Measurements from ENCODE around the gene SLC17A2. TPM values are rescaled to one million over a fixed set of nuclear protein-coding genes. Genes with fewer than 3 reads are reported as not detected.

Gene SLC17A2
- total and polyA plus RNA-seq, 2 of the 13 experiments (the other 11 are each of a cell fraction or from before 2014, with no cell fraction given) = 11.2 to 32.4 TPM

DNA sequence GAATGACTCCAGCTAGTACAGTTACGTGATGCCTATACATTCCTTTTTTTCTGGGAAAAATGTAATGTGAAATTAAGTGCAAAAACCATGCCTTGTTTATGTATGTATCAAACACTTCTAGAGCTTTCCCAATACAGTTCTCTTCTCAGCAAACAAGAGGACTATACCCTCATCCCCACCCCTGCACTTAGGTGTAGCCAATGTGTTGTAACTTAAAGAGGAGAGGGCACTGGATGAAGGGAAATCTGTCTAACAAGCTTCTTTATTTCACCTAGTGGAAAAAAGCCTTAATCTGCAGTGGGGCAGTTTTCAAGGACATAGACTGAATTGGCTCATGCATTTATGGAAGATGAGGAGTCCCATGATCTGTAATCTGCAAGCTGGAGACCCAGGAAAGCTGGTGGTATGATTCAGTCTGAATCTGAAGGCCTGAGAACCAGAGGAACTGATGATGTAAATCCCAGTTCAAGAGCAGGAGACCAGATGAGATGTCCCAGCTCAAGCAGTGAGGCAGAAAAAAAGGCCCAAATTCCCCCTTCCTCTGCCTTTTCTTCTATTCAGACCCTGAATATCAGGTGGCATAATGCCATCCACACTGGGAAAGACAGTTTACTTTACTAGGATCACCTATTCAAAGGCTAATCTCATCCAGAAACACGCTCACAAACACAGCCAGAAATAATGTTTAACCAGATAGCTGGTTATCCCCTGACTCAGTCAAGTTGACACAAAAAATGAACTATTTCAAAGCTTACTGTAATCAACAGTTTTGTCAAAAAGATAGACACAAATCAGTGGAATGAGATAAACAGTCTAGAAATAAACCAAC is 30.7 kb downstream of the SLC17A2 start (continued):
- TF ChIP-seq, protein P1, sequence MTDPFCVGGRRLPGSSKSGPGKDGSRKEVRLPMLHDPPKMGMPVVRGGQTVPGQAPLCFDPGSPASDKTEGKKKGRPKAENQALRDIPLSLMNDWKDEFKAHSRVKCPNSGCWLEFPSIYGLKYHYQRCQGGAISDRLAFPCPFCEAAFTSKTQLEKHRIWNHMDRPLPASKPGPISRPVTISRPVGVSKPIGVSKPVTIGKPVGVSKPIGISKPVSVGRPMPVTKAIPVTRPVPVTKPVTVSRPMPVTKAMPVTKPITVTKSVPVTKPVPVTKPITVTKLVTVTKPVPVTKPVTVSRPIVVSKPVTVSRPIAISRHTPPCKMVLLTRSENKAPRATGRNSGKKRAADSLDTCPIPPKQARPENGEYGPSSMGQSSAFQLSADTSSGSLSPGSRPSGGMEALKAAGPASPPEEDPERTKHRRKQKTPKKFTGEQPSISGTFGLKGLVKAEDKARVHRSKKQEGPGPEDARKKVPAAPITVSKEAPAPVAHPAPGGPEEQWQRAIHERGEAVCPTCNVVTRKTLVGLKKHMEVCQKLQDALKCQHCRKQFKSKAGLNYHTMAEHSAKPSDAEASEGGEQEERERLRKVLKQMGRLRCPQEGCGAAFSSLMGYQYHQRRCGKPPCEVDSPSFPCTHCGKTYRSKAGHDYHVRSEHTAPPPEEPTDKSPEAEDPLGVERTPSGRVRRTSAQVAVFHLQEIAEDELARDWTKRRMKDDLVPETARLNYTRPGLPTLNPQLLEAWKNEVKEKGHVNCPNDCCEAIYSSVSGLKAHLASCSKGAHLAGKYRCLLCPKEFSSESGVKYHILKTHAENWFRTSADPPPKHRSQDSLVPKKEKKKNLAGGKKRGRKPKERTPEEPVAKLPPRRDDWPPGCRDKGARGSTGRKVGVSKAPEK (CRISPR knock-in tag; IDR thresholded peaks at IDR 0.05; ENCODE audit: borderline replicate concordance) = 0 out of 2 replicates have a peak, but pooled peaks have one; percentile 25
- no peak for TF ChIP-seq ZNF703 (CRISPR knock-in tag; IDR thresholded peaks at IDR 0.05; ENCODE audit: borderline replicate concordance)
- TF ChIP-seq, protein P2, sequence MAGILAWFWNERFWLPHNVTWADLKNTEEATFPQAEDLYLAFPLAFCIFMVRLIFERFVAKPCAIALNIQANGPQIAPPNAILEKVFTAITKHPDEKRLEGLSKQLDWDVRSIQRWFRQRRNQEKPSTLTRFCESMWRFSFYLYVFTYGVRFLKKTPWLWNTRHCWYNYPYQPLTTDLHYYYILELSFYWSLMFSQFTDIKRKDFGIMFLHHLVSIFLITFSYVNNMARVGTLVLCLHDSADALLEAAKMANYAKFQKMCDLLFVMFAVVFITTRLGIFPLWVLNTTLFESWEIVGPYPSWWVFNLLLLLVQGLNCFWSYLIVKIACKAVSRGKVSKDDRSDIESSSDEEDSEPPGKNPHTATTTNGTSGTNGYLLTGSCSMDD (CRISPR knock-in tag; IDR thresholded peaks at IDR 0.05) = no peak
- no peak for TF ChIP-seq AGO1 (IDR thresholded peaks at IDR 0.05; ENCODE audit: low read depth, low read length, poor library complexity, severe bottlenecking)
- 0 out of 2 replicates have a peak, but pooled peaks have one; percentile 29 for TF ChIP-seq ZNF772 (CRISPR knock-in tag; IDR thresholded peaks at IDR 0.05)
- TF ChIP-seq SAP130 (CRISPR knock-in tag; IDR thresholded peaks at IDR 0.05; ENCODE audit: low read depth) = peak; percentile 83
- 0 out of 2 replicates have a peak, but pooled peaks have one; percentile 21 for TF ChIP-seq NR2F2 (IDR thresholded peaks at IDR 0.05; ENCODE audit: borderline replicate concordance, low read depth)
- TF ChIP-seq SOX13 (IDR thresholded peaks at IDR 0.05) = no peak
- peak in 1 of 2 experiments; percentile 81; a peak in 2 of 4 replicates for TF ChIP-seq SOX13 (CRISPR knock-in tag; conservative IDR thresholded peaks at IDR 0.05 in 1 of 2, IDR thresholded peaks at IDR 0.05 in 1 of 2)
- TF ChIP-seq, protein P3, sequence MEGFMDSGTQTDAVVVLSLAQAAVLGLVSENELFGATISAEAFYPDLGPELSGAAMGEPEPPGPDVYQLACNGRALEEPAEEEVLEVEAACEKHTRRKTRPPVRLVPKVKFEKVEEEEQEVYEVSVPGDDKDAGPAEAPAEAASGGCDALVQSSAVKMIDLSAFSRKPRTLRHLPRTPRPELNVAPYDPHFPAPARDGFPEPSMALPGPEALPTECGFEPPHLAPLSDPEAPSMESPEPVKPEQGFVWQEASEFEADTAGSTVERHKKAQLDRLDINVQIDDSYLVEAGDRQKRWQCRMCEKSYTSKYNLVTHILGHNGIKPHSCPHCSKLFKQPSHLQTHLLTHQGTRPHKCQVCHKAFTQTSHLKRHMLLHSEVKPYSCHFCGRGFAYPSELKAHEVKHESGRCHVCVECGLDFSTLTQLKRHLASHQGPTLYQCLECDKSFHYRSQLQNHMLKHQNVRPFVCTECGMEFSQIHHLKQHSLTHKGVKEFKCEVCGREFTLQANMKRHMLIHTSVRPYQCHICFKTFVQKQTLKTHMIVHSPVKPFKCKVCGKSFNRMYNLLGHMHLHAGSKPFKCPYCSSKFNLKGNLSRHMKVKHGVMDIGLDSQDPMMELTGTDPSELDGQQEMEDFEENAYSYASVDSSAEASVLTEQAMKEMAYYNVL (CRISPR knock-in tag; IDR thresholded peaks at IDR 0.05; ENCODE audit: borderline replicate concordance) = peak; percentile 72; the same call in 1 of the 2 replicates
- TF ChIP-seq ZNF263 (CRISPR knock-in tag; IDR thresholded peaks at IDR 0.05) = peak; percentile 43; the same call in 1 of the 2 replicates
- TF ChIP-seq, protein P4, sequence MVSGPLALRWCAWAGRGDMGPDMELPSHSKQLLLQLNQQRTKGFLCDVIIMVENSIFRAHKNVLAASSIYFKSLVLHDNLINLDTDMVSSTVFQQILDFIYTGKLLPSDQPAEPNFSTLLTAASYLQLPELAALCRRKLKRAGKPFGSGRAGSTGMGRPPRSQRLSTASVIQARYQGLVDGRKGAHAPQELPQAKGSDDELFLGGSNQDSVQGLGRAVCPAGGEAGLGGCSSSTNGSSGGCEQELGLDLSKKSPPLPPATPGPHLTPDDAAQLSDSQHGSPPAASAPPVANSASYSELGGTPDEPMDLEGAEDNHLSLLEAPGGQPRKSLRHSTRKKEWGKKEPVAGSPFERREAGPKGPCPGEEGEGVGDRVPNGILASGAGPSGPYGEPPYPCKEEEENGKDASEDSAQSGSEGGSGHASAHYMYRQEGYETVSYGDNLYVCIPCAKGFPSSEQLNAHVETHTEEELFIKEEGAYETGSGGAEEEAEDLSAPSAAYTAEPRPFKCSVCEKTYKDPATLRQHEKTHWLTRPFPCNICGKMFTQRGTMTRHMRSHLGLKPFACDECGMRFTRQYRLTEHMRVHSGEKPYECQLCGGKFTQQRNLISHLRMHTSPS (CRISPR knock-in tag; IDR thresholded peaks at IDR 0.05; ENCODE audit: low read depth) = peak; percentile 41; the same call in 1 of the 2 replicates
- TF ChIP-seq, protein P5, sequence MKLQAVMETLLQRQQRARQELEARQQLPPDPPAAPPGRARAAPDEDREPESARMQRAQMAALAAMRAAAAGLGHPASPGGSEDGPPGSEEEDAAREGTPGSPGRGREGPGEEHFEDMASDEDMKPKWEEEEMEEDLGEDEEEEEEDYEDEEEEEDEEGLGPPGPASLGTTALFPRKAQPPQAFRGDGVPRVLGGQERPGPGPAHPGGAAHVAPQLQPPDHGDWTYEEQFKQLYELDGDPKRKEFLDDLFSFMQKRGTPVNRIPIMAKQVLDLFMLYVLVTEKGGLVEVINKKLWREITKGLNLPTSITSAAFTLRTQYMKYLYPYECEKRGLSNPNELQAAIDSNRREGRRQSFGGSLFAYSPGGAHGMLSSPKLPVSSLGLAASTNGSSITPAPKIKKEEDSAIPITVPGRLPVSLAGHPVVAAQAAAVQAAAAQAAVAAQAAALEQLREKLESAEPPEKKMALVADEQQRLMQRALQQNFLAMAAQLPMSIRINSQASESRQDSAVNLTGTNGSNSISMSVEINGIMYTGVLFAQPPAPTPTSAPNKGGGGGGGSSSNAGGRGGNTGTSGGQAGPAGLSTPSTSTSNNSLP (IDR thresholded peaks at IDR 0.05; ENCODE audit: low read depth, low read length) = peak; percentile 47; the same call in 1 of the 2 replicates
- 0 out of 2 replicates have a peak, but pooled peaks have one; percentile 23 for TF ChIP-seq JUN (CRISPR knock-in tag; IDR thresholded peaks at IDR 0.05)
- TF ChIP-seq SIX1 (CRISPR knock-in tag; IDR thresholded peaks at IDR 0.05; ENCODE audit: borderline replicate concordance) = peak; percentile 74; the same call in 1 of the 2 replicates
- TF ChIP-seq ZFP62 (CRISPR knock-in tag; IDR thresholded peaks at IDR 0.05) = no peak
